OCI-LY1 (cell line): ENCODE data around the gene IFT52.

Experiments
- EZH2 ChIP-seq: fragments of 200-600 bp; sonication (generic), shearing (Covaris generic); IDR thresholded peaks from 2 replicates; pipeline ENCODE4 v1.8.0; 2017; ENCODE audit warnings: borderline replicate concordance, mixed run types, mild to moderate bottlenecking, antibody characterized with exemption, low read length, moderate library complexity, mixed read lengths
- TF ChIP-seq, protein P1 (sequence below): fragments of 200-600 bp; sonication (generic), shearing (Covaris generic); IDR thresholded peaks from 2 replicates; pipeline ENCODE4 v1.5.1; 2017; ENCODE audit warnings: mild to moderate bottlenecking, antibody characterized with exemption, low read length, moderate library complexity, mixed read lengths

DNA sequence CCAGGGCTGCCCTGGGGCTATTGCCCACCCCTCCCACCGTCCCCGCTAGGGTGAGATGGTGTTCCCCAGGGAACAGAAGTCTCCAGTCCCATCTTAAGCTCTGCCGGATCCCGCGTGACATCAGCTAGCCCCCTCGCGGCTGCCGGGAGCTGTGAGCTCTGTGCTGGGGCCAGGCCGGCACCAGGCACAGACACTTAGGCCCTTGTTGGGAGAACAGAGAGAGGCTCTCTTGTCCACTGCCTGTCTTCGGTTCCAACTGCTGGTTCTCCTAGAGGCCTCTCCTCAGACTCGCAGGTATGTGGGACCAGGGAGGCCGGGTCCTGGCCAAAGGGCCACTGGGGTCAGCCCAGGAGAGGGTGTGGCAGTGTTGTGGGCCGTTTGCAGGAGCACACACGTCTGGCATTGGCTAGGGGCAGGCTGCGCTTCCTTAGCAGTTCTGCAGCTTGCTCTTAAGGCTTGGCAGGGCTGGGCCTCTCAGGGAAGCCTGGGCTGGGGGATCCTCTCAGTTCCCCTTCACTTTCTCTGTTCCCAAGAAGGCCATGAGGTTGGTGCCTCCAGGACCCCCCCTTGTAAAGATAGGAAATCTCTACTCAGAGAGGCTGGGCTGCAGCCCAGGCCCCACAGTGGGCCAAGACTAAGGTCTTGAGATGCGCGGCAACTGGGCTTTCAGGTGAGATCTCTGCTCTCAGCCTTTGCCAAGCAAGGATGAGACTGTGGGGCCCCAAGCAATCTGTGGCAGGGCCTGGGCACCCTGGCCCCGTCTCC is 25.6 kb upstream of the IFT52 start:
- TF ChIP-seq EZH2: no peak
- TF ChIP-seq, protein P1, sequence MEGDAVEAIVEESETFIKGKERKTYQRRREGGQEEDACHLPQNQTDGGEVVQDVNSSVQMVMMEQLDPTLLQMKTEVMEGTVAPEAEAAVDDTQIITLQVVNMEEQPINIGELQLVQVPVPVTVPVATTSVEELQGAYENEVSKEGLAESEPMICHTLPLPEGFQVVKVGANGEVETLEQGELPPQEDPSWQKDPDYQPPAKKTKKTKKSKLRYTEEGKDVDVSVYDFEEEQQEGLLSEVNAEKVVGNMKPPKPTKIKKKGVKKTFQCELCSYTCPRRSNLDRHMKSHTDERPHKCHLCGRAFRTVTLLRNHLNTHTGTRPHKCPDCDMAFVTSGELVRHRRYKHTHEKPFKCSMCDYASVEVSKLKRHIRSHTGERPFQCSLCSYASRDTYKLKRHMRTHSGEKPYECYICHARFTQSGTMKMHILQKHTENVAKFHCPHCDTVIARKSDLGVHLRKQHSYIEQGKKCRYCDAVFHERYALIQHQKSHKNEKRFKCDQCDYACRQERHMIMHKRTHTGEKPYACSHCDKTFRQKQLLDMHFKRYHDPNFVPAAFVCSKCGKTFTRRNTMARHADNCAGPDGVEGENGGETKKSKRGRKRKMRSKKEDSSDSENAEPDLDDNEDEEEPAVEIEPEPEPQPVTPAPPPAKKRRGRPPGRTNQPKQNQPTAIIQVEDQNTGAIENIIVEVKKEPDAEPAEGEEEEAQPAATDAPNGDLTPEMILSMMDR: no peak
